Fibroblast of villous mesenchyme (primary cell): ENCODE results near the gene MACROD1. TPM values are rescaled to one million over a fixed set of nuclear protein-coding genes. Genes with fewer than 3 reads are reported as not detected.

ENCODE experiments used
- DNase-seq: peaks from one replicate; pipeline ENCODE4 v3.0.0-alpha.2; 2010; ENCODE audit warnings: low read depth
- H3K4me3 ChIP-seq: 2 replicates; pipeline ENCODE4 v1.5.1; 2011; ENCODE audit warnings: low read depth, mild to moderate bottlenecking, low read length
- total RNA-seq: library from RNA; depleted of rRNA; stranded (reverse); fragments of >200 nt; gene quantifications from 2 replicates; pipeline ENCODE4 v1.2.3, GENCODE V29; 2012
- TF ChIP-seq, protein P1 (sequence below): IDR thresholded peaks from 2 replicates; pipeline ENCODE4 v1.5.1; 2012; ENCODE audit warnings: low read depth, mild to moderate bottlenecking, low read length; ENCODE audit not compliant: insufficient read depth

MACROD1 gene
- total RNA-seq, 1 donor, result 8.6 TPM

DNA sequence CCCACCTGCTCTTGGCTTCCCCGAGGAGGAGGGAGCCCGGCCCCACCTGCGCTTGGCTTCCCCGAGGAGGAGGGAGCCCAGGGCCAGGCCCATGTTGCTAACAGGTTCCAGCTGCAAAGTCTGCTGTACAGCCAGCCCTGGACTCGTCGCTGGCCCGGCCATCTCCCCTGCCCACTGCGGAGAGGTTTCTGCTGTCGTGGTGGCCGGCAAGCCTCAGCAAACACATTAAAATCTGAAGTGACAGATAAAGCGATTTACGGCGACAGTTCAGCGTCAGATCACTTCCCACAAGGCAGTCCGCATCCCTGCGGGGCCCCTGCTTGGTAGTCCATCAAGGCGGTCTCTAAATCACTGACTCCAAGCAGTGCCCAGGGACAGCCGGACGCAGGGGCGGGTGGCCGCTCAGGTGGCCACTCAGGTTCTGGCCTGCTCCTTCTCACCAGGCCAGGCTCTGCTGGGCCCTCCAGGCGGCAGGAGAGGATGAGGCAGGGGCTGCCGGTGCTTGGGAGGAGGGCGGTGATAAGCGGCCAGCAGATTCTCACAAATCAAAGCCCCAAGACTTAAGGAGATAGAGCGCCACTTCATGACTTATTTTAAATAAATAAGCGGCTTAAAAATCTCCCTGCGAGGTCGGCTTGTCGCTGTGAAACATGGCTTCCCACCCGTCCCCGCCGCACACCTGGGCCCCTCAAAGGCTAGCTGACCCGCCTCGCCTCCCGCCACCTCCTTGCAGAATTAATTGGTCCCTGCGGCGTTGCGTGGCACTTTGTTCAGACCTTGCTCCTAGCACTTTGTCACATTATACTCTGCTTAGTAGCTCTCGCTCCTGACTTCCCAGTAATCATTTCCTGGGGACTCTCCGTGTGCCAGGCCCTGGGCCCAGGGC, 21.1 kb downstream of the MACROD1 start:
- no peak overlapping the region for H3K4me3 ChIP-seq
- TF ChIP-seq, protein P1, sequence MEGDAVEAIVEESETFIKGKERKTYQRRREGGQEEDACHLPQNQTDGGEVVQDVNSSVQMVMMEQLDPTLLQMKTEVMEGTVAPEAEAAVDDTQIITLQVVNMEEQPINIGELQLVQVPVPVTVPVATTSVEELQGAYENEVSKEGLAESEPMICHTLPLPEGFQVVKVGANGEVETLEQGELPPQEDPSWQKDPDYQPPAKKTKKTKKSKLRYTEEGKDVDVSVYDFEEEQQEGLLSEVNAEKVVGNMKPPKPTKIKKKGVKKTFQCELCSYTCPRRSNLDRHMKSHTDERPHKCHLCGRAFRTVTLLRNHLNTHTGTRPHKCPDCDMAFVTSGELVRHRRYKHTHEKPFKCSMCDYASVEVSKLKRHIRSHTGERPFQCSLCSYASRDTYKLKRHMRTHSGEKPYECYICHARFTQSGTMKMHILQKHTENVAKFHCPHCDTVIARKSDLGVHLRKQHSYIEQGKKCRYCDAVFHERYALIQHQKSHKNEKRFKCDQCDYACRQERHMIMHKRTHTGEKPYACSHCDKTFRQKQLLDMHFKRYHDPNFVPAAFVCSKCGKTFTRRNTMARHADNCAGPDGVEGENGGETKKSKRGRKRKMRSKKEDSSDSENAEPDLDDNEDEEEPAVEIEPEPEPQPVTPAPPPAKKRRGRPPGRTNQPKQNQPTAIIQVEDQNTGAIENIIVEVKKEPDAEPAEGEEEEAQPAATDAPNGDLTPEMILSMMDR, result no peak
- no peak for DNase-seq

DNA sequence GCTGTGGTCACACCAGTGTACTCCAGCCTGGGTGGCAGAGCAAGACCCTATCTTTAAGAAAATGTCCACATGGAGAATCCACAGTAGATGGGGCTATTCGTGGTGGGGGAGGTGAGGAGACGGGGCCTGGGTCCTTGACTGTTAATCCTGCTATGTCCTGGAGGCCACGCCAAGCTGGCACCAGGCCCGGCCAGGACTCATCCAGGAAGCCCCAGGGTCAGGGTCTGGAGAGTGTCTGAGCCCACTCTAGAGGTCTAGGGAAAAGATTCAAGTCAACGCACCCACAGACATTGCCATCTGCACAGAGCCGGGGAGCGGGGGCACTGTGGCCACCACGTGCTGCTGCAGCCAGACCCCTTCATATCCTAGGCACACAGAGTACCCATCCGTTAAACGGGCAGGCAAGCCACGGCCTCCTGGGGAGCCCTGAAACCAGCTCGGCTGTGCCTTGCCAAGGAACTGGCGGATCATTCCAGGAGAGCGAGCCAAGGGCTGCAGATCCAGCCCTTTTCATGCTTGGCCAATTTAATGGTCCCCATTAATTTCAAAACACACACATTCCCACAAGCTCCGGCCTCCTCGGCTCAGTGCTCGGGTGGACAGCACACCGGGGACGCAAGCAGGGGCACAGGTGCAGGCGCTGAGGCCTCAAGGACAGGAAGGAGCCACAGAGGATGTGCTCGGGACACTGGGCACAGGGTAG, 24.7 kb downstream of the MACROD1 start:
- TF ChIP-seq, protein P1, result no peak
- DNase-seq, result no peak
- no peak overlapping the region for H3K4me3 ChIP-seq

DNA sequence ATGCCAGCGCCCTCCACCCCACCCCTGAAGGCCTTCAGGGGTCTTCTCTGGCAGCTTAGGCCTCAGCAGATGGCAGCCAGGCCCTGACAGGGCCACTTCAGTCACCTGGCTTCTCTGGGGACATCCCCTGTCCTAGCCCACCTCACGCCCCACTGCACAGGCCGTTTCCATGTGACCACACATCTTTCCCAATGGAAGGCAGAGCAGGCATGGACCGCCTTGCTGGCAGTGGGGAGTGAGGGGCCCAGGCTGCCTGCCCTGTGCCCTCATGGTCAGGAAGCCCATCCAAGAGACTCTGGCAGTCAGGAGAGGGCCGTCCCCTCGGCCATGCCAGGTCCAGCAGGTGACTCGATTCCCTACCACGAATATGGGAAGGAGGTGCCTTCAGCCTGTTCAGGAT, 25.8 kb downstream of the MACROD1 start:
- TF ChIP-seq, protein P1, result no peak
- no peak for DNase-seq

DNA sequence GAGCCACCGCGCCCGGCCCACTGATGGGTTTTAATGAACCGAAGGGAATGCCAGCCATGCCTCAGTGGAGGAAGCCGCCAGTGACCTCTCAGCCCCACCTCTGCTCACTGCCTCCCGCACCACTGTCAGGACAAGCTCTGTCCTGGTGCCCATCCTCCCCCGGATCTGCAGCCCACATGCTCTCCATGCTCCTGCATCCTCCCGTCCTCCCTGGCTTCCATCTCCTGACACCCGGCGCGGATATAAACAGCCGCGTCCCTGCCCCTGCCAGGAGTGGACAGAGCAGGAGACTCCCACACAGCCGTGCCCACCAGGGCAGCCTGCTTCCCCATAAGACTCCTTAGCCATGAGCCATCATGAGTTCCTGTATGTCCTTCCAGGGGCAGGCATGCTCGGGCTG, 26.9 kb downstream of the MACROD1 start:
- TF ChIP-seq, protein P1, result no peak

More for the DNA sequence above, 25.8 kb downstream of the MACROD1 start:
- H3K4me3 ChIP-seq, result no peak overlapping the region

DNA sequence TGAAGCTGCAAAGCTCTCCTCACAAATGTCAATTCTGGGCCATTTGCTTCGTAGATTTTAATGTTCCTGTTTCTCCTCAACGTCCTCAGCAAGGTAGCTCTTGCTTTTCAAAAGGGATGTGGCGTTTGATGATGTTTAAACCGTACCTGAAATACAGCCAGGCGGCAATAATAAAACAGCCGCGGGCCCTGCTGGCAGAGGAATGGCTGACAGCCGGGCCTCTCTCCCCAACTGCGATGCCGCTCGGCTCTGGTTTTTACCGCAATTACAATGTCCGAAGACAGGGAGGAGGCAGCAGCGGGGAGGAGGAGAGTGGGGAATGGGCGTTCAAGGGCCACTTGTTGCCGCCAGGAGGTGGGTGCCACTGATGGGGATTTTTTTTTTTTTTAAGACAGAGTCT, 27.5 kb downstream of the MACROD1 start:
- no peak for DNase-seq
- TF ChIP-seq, protein P1, result no peak
- H3K4me3 ChIP-seq, result no peak overlapping the region

More for the DNA sequence above, 26.9 kb downstream of the MACROD1 start:
- peak; percentile 3 for DNase-seq
- H3K4me3 ChIP-seq, result no peak overlapping the region

DNA sequence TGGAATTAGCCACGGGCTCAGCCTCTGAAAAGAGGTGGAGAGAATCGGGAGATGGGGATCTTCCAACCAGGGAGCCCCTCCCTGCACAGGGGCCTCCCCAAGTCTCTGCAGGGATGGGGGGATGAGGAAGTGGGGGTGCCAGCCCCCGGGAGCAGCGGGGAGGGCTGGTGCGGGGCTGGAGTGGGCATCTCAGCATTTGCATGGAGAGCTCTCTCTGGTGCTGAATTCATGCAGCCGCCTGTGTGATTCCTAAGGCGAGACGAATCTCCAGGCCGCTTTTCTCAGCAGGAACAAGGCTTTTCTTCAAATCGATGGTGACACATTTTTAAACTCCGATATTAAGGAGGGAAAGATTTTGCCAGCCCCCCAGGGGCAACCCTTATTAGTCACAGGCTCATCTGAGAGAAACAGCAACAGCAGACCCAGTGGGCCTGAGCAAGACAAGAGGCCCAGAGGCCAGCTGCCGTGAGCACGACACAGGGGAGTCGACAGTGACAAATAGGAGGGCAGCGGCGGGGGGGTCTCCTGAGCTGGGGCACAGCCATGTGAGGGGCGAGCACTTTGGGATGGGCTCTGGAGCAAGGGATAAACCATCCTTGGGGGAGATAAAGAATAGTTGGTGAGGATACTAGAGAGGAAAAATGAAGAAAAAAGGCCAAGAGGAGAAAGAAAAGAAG, 29.0 kb downstream of the MACROD1 start:
- TF ChIP-seq, protein P1, result no peak
- H3K4me3 ChIP-seq, result no peak overlapping the region
- DNase-seq, result no peak
